NCI-H446 treated with DMSO at 0.1 percent for 48 hours (cell line): ENCODE data around the gene TMEM175.

Experiments used
- DNase-seq: peaks from one replicate; lab custom pipeline; 2025; lab: John Stamatoyannopoulos, UW

Gene TMEM175

DNA sequence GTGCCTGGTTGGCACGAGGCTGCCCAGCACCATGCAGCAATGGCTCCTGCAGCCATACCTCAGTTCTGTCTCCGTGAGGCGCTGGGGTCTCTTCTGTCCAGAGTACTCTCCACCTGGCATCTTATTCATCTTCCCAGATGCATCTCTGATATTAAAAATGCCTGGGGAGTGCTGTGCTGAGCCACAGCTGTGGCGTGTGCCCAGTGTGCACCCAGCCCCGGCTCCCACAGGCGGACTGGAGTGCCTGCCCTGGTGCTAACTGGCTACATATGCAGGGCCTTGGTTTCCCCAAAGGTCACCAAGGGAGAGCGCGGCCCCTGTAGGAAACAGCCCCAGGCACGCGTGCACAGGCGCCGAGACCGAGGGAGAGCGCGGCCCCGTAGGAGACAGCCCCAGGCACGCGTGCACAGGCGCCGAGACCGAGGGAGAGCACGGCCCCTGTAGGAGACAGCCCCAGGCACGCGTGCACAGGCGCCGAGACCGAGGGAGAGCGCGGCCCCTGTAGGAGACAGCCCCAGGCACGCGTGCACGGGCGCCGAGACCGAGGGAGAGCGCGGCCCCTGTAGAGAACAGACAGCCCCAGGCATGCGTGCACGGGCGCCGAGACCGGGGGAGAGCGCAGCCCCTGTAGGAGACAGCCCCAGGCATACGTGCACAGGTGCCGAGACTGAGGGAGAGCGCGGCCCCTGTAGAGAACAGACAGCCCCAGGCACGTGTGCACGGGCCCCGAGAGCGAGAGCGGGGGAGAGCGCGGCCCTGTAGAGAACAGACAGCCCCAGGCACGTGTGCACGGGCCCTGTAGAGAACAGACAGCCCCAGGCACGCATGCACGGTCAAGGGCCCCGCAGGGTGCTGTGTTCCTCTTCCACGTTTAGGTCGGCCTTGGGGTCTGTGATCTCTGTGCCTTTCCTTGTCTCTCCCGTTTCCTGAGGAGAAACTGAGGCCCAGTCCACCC lies 14.5 kb downstream of the TMEM175 start:
- DNase-seq, result no peak

DNA sequence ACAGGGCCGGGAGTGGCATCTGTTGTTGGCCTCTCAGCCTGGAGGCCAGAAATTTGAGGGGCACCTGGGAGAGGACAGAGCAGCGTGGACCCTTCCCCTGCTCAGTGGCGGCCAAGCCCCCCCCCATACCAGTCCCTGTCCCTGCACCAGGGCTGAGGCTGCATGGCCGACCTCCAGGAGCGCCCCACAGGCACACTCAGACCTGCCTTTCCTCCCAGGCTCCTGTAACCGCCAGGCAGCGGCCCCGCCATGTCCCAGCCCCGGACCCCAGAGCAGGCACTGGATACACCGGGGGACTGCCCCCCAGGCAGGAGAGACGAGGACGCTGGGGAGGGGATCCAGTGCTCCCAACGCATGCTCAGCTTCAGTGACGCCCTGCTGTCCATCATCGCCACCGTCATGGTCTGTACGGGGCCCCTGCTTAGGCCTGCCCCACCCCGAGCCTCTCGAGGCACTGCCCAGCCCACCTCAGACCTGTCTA lies 15.3 kb downstream of the TMEM175 start:
- no peak for DNase-seq

DNA sequence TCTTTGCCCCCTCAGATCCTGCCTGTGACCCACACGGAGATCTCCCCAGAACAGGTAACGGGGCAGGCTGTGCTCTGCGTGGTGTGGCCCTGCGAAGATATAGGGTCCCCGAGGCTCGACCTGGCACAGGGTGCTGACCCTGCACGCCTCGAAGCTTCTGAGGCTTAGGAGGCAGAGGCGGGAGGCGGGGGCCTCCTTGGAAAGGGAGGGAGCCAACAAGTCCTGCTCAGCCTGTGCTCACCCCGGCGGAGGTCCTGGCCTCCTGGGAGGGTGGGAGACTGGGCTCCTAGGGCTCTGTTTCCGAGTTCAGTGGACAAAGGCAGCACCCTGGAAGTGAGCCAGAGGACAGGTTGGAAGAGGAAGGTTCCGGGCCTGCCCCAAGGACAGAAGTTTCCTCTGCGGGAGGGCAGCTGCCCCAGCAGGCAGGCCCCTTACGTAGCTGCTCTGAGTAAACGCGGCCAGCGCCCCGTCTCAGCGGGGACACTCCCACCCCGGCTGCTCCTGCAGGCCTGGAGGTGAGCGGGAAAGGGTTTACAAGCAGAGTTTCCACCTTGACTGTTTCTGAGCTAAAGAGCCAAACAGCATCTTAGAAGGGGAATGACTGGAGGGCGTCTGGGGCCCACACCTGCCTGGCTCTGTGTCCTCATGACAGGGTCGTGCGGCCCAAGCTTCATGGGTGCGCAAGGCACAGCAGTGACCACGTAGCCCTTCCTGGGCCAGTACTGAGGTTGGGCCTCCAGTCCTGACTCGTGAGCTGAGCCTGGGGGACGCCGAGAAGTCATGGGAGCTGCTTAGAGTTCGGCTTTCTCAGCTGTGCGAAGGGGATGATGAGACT lies 16.1 kb downstream of the TMEM175 start:
- no peak for DNase-seq

DNA sequence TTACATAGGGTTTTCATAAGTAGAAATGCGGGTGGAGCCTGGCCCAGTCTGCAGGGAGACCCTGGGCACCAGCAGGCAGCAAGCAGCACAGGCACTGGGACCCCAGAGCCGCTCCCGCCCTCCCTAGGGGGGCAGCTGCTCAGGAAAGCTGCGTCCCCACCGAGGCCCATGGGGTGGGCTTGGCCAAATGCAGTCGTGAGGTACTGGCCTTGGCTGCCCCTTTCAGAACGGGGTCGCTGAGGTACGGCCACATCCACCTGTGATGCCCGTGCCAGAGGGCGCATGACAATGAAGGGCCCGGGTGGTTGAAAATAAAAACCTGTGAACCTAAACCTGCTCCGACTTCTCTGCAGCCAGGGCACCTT lies 16.7 kb downstream of the TMEM175 start:
- no peak for DNase-seq

DNA sequence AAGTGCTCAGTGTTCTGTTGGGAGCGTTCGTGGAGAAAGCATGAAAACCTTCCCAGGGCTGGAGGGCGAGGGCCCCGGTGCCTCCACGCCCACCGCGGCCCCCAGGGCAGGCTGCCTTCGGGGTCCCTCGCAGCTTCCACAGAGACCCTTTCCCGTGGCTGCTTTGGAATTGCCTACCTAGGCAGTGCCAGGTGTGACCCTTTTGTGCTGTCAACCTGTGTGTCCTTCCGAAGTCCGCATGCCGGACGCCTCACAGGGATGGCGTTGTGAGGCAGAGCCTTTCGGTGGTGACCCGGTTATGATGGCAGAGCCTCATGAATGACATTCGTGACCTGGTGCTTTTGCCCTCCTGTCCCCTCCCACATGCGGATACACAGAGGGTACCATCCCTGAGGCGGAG lies 17.4 kb downstream of the TMEM175 start:
- DNase-seq, result no peak

DNA sequence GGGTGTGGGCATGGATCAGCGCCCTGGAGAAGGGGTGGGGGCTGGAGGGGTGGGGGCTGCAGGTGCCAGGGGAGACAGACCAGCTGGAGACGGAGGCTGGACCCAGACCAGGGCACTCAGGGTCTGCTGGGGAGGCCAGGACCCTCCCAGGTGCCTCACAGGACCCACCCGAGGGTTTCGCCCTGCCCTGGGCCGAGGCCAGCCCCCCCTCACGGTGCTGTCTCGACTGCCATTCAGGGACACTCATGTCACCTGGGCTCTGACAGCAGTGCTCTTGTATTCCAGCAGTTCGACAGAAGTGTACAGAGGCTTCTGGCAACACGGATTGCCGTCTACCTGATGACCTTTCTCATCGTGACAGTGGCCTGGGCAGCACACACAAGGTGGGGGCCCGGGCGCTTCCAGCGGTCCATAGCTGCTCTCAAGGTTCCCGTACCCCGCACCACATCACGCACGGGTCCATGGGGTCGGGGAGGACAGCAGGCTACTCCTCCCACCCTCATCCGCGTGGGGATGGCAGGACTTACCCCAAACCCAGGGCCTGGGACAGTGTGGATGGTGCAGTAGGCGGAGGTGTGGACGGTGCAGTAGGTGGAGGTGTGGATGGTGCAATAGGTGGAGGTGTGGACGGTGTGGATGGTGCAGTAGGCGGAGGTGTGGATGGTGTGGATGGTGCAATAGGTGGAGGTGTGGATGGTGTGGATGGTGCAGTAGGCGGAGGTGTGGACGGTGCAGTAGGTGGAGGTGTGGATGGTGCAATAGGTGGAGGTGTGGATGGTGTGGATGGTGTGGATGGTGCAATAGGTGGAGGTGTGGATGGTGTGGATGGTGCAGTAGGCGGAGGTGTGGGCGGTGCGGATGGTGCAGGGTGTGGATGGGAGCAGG lies 18.1 kb downstream of the TMEM175 start:
- no peak for DNase-seq

DNA sequence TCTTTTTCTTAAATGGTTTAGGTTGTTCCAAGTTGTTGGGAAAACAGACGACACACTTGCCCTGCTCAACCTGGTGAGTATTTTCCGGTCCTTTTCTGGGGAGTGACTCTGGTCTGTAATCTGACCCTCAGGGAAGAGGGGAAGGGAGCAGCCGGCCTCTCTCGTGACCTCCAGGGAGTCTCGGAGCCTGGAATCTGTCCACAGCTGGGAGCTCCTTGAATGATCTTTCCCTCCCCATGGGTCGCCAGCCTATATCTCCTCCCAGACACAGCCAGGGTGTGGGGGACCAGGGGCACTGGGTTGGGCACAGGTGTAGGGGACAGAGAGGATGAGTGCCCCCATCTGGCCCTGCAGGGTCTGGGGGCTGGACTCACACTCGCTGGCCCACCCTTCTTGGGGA lies 18.9 kb downstream of the TMEM175 start:
- DNase-seq, result no peak

DNA sequence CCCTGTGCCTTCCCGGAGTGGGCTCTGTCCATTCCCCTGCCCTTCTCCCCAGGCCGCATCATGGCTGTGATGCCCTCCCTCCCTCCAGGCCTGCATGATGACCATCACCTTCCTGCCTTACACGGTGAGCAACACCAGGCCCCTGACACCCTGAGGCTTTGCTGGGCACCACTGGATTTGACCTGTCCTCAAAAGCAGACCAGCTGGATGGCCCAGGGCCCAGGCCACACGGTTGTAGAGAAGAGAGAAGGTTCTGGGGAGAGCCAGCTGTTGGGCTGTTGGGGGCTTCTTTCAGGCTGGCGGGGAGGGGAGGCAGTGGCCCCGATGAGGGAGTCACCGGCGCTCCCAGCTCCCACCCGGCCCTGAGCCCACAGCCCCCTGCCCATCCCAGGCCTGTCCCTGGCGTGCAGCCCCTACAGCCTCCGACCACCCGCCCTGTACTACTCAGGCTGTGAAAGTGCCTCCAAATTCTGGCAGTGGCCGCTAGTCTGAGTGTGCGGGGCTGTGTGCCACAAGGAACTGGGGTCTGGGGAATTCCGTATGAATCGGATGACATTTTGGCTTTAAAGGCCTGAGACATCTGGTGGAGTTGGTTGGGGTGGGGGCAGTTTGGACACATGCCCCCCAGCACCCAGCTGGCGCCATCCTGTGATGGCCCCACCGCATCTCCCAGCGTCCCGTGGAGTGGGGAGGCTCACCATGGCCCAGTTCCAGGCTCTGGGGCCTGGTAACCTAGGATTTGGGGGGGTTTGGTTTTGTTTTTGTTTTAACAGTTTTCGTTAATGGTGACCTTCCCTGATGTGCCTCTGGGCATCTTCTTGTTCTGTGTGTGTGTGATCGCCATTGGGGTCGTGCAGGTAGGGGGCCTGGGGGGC lies 19.6 kb downstream of the TMEM175 start:
- no peak for DNase-seq

DNA sequence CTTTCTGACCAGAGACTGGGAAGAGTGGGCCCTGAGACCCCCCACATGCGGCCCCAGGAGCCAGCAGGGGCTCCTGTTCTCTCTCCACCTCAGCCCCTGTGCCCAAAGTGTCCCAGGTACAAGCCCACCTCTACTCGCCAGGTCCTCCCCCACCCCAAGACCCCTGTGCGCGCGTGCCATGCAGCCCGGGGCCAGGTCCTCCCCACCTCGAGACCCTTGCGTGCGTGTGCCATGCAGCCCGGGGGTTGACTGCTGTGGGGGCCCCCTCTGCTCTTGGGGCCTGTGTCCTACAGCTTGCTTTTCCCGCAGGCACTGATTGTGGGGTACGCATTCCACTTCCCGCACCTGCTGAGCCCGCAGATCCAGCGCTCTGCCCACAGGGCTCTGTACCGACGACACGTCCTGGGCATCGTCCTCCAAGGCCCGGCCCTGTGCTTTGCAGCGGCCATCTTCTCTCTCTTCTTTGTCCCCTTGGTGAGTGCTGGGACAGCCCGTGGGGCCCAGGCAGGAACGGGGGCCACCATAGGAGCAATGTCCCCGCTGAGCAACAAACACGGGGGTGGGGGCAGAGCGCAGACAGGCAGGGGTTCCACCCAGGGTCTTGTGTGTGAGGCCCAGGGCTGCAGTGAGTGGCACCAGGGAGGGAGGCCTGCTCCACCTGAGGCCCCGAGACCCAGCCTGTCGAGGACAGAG lies 20.8 kb downstream of the TMEM175 start:
- DNase-seq, result no peak

DNA sequence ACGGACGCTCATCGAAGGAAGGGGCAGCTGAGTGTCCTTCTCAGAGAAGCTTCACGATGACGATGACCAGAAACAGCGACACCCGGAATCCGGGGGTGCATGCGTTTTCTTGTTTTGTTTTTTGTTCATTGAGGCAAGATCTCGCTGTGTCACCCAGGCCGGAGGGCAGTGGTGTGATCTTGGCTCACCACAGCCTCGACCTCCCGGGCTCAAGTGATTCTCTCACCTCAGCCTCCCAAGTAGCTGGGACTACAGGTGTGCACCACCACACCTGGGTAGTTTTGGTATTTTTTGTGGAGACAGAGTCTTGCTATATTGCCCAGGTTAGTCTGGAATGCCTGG lies 21.3 kb downstream of the TMEM175 start:
- DNase-seq, result no peak

DNA sequence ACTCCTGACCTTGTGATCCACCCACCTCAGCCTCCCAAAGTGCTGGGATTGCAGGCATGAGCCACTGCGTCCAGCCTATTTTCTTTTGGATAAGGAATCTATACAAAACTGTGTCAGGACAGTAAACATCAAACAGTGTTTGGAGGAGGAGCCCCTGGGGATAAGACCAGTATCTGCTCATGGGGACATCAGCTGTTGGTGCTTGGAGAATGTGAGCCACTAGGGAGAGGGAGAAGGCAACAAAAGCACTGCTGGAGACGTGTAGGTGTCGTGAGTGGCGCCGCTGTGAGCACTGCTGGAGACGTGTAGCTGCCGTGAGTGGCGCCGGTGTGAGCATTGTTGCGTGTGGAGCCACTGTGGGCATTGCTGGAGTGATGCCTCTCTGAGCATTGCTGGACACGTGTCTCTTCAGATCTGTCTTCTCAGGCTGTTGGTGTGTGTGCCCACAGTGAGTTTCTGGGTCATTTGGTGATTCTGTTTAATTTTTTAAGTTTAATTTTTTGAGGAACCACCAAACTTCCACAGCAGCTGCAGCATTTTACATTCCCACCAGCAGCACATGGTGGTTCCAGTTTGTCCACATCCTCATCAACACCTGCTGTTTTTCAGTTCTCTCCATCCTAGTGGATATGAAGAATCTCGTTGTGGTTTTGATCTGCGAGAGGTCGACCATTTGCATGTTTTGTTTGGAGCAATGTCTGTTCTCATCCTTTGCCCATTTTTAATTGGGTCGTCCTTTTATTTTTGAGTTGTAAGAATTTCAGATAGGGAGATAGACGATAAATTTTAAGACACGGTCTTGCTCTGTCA lies 22.2 kb downstream of the TMEM175 start:
- DNase-seq, result no peak

DNA sequence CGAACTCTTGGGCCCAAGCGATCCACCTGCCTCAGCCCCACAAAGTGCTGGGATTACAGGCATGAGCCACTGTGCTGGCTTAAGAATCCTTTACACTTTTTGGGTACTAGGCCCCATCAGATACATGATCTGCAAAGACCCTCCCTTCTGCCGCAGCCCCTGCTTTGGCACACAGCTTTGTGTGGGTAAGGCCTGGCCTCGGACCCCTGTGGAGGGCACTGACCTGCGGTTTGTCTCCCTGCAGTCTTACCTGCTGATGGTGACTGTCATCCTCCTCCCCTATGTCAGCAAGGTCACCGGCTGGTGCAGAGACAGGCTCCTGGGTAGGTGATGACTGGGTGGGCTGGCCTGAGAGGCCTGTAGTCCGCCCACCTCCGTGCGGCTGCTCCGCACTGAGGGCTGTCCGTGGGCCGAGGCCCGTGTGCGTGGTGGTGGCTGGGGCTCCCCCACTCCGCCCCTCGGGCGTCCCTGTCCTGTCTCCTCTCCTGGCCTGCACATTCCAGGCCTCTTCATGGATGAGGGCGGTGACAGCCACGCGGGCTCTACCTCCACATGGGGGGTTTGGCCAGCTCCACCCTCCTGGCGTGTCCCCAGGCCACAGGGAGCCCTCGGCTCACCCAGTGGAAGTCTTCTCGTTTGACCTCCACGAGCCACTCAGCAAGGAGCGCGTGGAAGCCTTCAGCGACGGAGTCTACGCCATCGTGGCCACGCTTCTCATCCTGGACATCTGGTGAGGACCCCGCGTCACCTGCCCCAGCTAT lies 23.1 kb downstream of the TMEM175 start:
- no peak for DNase-seq

DNA sequence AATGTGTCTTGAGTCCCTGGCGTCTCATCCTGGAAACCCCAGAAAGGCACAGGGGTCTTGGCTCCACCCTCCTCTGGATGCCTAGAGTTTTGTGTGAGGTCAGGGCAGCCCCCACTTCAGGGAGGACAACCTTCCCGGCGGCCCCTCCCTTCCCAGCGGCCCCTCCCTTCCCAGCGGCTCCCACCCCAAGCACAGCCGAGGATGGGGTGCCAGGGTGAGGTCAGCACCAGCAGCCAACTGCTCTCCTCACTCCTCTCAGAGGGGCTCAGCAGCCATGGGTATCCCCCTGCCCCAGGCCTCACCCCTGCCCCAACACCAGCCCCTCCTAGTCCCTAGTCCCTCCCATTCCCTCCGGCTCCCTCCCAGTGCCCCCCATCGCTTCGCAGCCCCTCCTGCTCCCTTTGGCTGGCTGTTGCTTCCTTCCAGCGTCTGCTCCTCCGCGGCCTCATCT lies 23.7 kb downstream of the TMEM175 start:
- no peak for DNase-seq

DNA sequence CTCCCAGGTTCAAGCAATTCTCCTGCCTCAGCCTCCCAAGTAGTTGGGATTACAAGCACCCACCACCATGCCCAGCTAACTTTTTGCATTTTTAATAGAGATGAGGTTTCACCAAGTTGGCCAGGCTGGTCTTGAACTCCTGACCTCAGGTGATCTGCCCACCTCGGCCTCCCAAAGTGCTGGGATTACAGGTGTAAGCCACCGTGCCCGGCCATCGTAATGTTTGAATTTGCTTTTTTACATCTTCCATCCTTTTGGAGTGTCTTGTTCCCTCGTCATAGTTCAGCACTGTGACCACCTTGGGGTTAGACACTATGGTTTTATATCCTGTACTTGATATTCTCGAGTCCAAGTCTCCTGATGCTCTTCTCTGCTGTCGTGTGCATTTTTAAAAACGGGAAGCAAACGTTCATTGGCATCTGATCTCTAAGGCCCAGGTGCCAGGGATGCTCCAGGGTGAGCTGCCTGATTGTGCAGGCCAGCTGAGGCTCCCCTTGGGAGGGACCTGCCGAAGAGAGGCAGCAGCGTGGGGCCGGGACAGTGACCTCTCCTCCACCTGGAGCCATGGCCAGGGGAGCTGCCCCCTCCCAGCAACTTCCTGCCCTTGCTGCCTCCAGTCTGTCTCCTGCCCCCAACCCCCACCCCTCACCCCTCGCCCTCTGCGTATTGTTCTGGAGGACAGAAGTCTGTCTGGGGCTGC lies 24.4 kb downstream of the TMEM175 start:
- no peak for DNase-seq

DNA sequence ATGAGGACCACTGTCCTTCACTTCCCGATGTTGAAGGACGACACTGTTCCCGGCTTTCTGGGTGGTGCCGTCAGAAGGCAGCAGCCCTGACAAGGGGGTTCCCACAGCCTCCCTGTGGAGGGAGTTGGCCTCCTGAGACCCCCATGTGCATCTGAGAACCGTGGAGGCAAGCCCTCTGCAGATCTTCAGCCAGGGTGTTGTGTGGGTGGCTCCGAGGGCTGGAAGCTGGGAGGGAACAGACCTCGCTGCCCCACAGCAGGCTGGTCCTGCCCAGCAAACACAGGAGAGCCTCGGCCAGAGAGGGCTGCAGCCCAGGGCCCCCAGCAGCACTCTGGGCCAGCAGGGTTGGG lies 24.9 kb downstream of the TMEM175 start:
- DNase-seq, result no peak

DNA sequence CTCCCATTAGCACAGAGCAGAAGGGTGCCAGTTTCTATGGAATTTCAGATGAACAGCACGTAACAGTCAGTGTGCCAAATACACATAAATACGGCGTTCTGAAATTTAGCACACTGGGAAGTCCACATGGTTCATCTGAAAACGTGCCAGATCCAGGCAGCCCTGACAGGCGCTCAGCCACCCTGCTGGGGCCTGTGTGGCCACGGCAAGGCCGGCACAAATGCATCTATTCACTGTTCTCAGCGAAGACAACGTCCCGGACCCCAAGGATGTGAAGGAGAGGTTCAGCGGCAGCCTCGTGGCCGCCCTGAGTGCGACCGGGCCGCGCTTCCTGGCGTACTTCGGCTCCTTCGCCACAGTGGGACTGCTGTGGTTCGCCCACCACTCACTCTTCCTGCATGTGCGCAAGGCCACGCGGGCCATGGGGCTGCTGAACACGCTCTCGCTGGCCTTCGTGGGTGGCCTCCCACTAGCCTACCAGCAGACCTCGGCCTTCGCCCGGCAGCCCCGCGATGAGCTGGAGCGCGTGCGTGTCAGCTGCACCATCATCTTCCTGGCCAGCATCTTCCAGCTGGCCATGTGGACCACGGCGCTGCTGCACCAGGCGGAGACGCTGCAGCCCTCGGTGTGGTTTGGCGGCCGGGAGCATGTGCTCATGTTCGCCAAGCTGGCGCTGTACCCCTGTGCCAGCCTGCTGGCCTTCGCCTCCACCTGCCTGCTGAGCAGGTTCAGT lies 25.5 kb downstream of the TMEM175 start:
- no peak for DNase-seq

DNA sequence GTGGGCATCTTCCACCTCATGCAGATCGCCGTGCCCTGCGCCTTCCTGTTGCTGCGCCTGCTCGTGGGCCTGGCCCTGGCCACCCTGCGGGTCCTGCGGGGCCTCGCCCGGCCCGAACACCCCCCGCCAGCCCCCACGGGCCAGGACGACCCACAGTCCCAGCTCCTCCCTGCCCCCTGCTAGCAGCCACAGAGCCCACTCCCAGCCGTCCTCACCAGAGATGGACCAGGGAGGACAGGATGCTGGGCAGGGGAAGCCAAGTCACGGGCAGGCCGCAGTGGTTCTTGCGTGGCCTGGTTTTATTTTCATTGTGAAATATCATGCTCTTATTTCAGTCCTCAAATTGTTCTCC lies 26.0 kb downstream of the TMEM175 start:
- no peak for DNase-seq
